Neuronal stem cell (in vitro differentiated cells): ENCODE data around the gene UGT1A10.

ENCODE experiments used
- DNase-seq: peaks from one replicate; pipeline ENCODE4 v3.0.0-alpha.2; 2013; ENCODE audit warnings: low spot score
- H2AFZ ChIP-seq: one replicate; pipeline ENCODE4 v1.6.1; 2013; ENCODE audit warnings: mild to moderate bottlenecking, low read length, inconsistent platforms
- H2AK5ac ChIP-seq: 2 replicates; pipeline ENCODE4 v1.6.1; 2013; ENCODE audit warnings: low read depth, mild to moderate bottlenecking, inconsistent platforms, low read length, moderate library complexity, mixed read lengths
- H2BK120ac ChIP-seq: 2 replicates; pipeline ENCODE4 v1.6.1; 2013; ENCODE audit warnings: low read depth, mild to moderate bottlenecking, inconsistent platforms, low read length, moderate library complexity, mixed read lengths
- H2BK12ac ChIP-seq: one replicate; pipeline ENCODE4 v1.6.1; 2013; ENCODE audit warnings: low read length, inconsistent platforms
- H2BK15ac ChIP-seq: 2 replicates; pipeline ENCODE4 v1.6.1; 2013; ENCODE audit warnings: mild to moderate bottlenecking, low read length, inconsistent platforms, mixed read lengths
- H2BK5ac ChIP-seq: one replicate; pipeline ENCODE4 v1.6.1; 2013; ENCODE audit warnings: inconsistent platforms, mild to moderate bottlenecking, low read length, moderate library complexity
- H3K14ac ChIP-seq: one replicate; pipeline ENCODE4 v1.6.1; 2013; ENCODE audit warnings: low read length, inconsistent platforms
- H3K18ac ChIP-seq: 2 replicates; pipeline ENCODE4 v1.6.1; 2013; ENCODE audit warnings: low read length, inconsistent platforms
- H3K23ac ChIP-seq: 2 replicates; pipeline ENCODE4 v1.6.1; 2013; ENCODE audit warnings: low read depth, mild to moderate bottlenecking, mixed read lengths, low read length, inconsistent platforms; ENCODE audit not compliant: poor library complexity
- H3K27ac ChIP-seq: replicated peaks from 3 replicates; pipeline ENCODE4 v1.5.1; 2013; ENCODE audit warnings: low read length, inconsistent platforms
- H3K27me3 ChIP-seq, 3 experiments: 2 replicates each; pipeline ENCODE4 v1.6.1; 2013; ENCODE audit warnings: low read length in 3 of 3, mild to moderate bottlenecking in 2 of 3, inconsistent platforms in 1 of 3, low read depth in 1 of 3, mixed read lengths in 1 of 3, moderate library complexity in 1 of 3; ENCODE audit not compliant: control insufficient read depth in 3 of 3, insufficient read depth in 3 of 3
- H3K36me3 ChIP-seq, 2 donors: replicated peaks in 1 of 2; 2 replicates each; pipeline ENCODE4 v1.6.1; 2013; ENCODE audit warnings: low read length in 2 of 2; ENCODE audit not compliant: control insufficient read depth in 2 of 2, insufficient read depth in 2 of 2
- H3K4ac ChIP-seq: 2 replicates; pipeline ENCODE4 v1.6.1; 2013; ENCODE audit warnings: inconsistent platforms, mild to moderate bottlenecking, low read length, moderate library complexity
- H3K4me1 ChIP-seq, 2 donors: 1 replicate in 1 of 2; 2 replicates in 1 of 2; pipeline ENCODE4 v1.6.1; 2013; ENCODE audit warnings: low read length in 2 of 2, low read depth in 1 of 2; ENCODE audit not compliant: control insufficient read depth in 2 of 2, insufficient read depth in 1 of 2
- H3K4me2 ChIP-seq: one replicate; pipeline ENCODE4 v1.6.1; 2013; ENCODE audit warnings: mild to moderate bottlenecking, low read length, inconsistent platforms; ENCODE audit not compliant: insufficient read depth, poor library complexity, severe bottlenecking
- H3K4me3 ChIP-seq, 2 donors: 2 replicates each; pipeline ENCODE4 v1.5.1; 2013; ENCODE audit warnings: low read length in 2 of 2, mild to moderate bottlenecking in 2 of 2, inconsistent platforms in 1 of 2, moderate library complexity in 1 of 2
- H3K79me1 ChIP-seq: one replicate; pipeline ENCODE4 v1.6.1; 2013; ENCODE audit warnings: low read depth, mild to moderate bottlenecking, inconsistent platforms, low read length, moderate library complexity
- H3K9ac ChIP-seq: one replicate; pipeline ENCODE4 v1.6.1; 2013; ENCODE audit warnings: mild to moderate bottlenecking, low read depth, low read length, inconsistent platforms; ENCODE audit not compliant: poor library complexity
- H3K9me3 ChIP-seq, 2 donors: replicated peaks in 1 of 2; 2 replicates each; pipeline versions ENCODE3 to v1.6.1; 2013; ENCODE audit warnings: low read length in 2 of 2, mild to moderate bottlenecking in 2 of 2, inconsistent platforms in 1 of 2, low read depth in 1 of 2, mixed read lengths in 1 of 2, moderate library complexity in 1 of 2; ENCODE audit not compliant: control insufficient read depth in 2 of 2, insufficient read depth in 1 of 2
- H4K8ac ChIP-seq: one replicate; pipeline ENCODE4 v1.6.1; 2013; ENCODE audit warnings: low read depth, mild to moderate bottlenecking, inconsistent platforms, low read length, moderate library complexity
- H4K91ac ChIP-seq: one replicate; pipeline ENCODE4 v1.6.1; 2013; ENCODE audit warnings: low read length, low read depth, mild to moderate bottlenecking, inconsistent platforms; ENCODE audit not compliant: poor library complexity
- WGBS, 2 donors: extraction: QIAGEN DNeasy Blood & Tissue Kit; methylation state at CpG; one replicate each; pipeline ENCODE4 v1.1.7; 2013; ENCODE audit warnings: missing lambda C conversion rate in 2 of 2, mixed read lengths in 1 of 2; ENCODE audit not compliant: insufficient read length in 2 of 2, insufficient replicate concordance in 1 of 2; ENCODE audit errors: extremely low coverage in 2 of 2; 5-methylcytosine and 5-hydroxymethylcytosine counted together

Gene UGT1A10

GRCh38 chr2:233820774-233821105 is 184.5 kb downstream of the UGT1A10 start:
- no peak overlapping the region for H3K9ac ChIP-seq
- no peak overlapping the region for H4K8ac ChIP-seq
- no peaks in the 10 kb centered on the region for H3K9me3 ChIP-seq
- H3K18ac ChIP-seq: peak overlapping the region; percentile 27
- H3K4me3 ChIP-seq: no peak overlapping the region
- no peak overlapping the region for H3K27ac ChIP-seq
- no peak overlapping the region for H3K4ac ChIP-seq
- no peak overlapping the region for H2BK5ac ChIP-seq
- no peak overlapping the region for H3K4me2 ChIP-seq
- no peak for DNase-seq
- no peak overlapping the region for H4K91ac ChIP-seq
- H3K23ac ChIP-seq: no peak overlapping the region
- H3K79me1 ChIP-seq: no peaks in the 10 kb centered on the region
- no peak overlapping the region for H2BK15ac ChIP-seq
- no peaks in the 10 kb centered on the region for H3K36me3 ChIP-seq
- no peak overlapping the region for H2BK120ac ChIP-seq
- no peak overlapping the region for H2AK5ac ChIP-seq
- no peak overlapping the region for H2BK12ac ChIP-seq
- peaks cover 0 to 3% (median 0%) of the 10 kb centered on the region in 3 experiments for H3K27me3 ChIP-seq
- H3K4me1 ChIP-seq: peaks cover 0 to 2% of the 10 kb centered on the region in 2 donors
- no CpG with 5 or more reads among the region's 6 CpGs for WGBS, 2 donors
- H3K14ac ChIP-seq: no peak overlapping the region
- H2AFZ ChIP-seq: no peak overlapping the region

GRCh38 chr2:233821196-233821595 is 184.9 kb downstream of the UGT1A10 start:
- H3K9ac ChIP-seq: no peak overlapping the region
- no peak for DNase-seq
- H3K9me3 ChIP-seq: no peaks in the 10 kb centered on the region
- H2AFZ ChIP-seq: no peak overlapping the region
- no peak overlapping the region for H2BK15ac ChIP-seq
- H3K4me1 ChIP-seq: peaks cover 0 to 2% of the 10 kb centered on the region in 2 donors
- H2BK12ac ChIP-seq: no peak overlapping the region
- no peak overlapping the region for H3K4me3 ChIP-seq
- H3K18ac ChIP-seq: no peak overlapping the region
- no peak overlapping the region for H2BK120ac ChIP-seq
- H2AK5ac ChIP-seq: no peak overlapping the region
- H3K79me1 ChIP-seq: no peaks in the 10 kb centered on the region
- no peak overlapping the region for H3K27ac ChIP-seq
- H3K4me2 ChIP-seq: no peak overlapping the region
- peaks cover 0 to 3% (median 0%) of the 10 kb centered on the region in 3 experiments for H3K27me3 ChIP-seq
- no peak overlapping the region for H4K91ac ChIP-seq
- no peak overlapping the region for H3K14ac ChIP-seq
- H3K36me3 ChIP-seq: no peaks in the 10 kb centered on the region
- no peak overlapping the region for H3K23ac ChIP-seq
- WGBS, 2 donors: no CpG with 5 or more reads among the region's 3 CpGs
- no peak overlapping the region for H4K8ac ChIP-seq
- no peak overlapping the region for H2BK5ac ChIP-seq
- no peak overlapping the region for H3K4ac ChIP-seq

- Histone ChIP-seq H3K36me3 (no peaks in the 10 kb centered on the region), H3K4me2 (no peak overlapping the region), H3K9ac (no peak overlapping the region), H3K4ac (peak overlapping the region; percentile 77), H2BK5ac (peak overlapping the region; percentile 44), H3K14ac (peak overlapping the region; percentile 79), H4K8ac (no peak overlapping the region), H2AK5ac (no peak overlapping the region), H3K18ac (no peak overlapping the region), H3K27ac (no peak overlapping the region), H4K91ac (no peak overlapping the region), H2BK120ac (no peak overlapping the region), H3K27me3 (peaks cover 0 to 3% (median 0%) of the 10 kb centered on the region in 3 experiments), H3K79me1 (no peaks in the 10 kb centered on the region), H3K4me3 (no peak overlapping the region), H2AFZ (no peak overlapping the region), H2BK12ac (peak overlapping the region; percentile 16), H2BK15ac (no peak overlapping the region), H3K4me1 (peaks cover 0 to 2% of the 10 kb centered on the region in 2 donors), H3K23ac (no peak overlapping the region), H3K9me3 (no peaks in the 10 kb centered on the region)
- WGBS, 2 donors: no CpG with 5 or more reads among the region's 8 CpGs
- no peak for DNase-seq
Measured at GRCh38 chr2:233821709-233822100, 185.5 kb downstream of the UGT1A10 start.

GRCh38 chr2:233822101-233822771 is 186.0 kb downstream of the UGT1A10 start:
- Histone ChIP-seq H3K79me1 (no peaks in the 10 kb centered on the region), H2BK15ac (no peak overlapping the region), H3K9me3 (no peaks in the 10 kb centered on the region), H3K9ac (no peak overlapping the region), H3K4me3 (no peak overlapping the region), H3K27me3 (peaks cover 0 to 3% (median 0%) of the 10 kb centered on the region in 3 experiments), H2AK5ac (peak overlapping the region; percentile 1), H3K4me1 (peaks cover 0 to 2% of the 10 kb centered on the region in 2 donors), H2BK120ac (no peak overlapping the region), H2BK12ac (peak overlapping the region; percentile 94), H2AFZ (no peak overlapping the region), H3K4ac (peak overlapping the region; percentile 77), H3K18ac (peak overlapping the region; percentile 68), H3K27ac (no peak overlapping the region), H3K4me2 (no peak overlapping the region), H3K36me3 (no peaks in the 10 kb centered on the region), H4K8ac (no peak overlapping the region), H3K23ac (no peak overlapping the region), H4K91ac (no peak overlapping the region), H3K14ac (peak overlapping the region; percentile 95), H2BK5ac (peak overlapping the region; percentile 44)
- WGBS, 2 donors: no CpG with 5 or more reads among the region's 21 CpGs
- DNase-seq: no peak
